ENCODE results near the gene VPS45.

- TF ChIP-seq CTCF (IDR thresholded peaks at IDR 0.05; ENCODE audit: insufficient read depth, low read depth, low read length) = no peak
- TF ChIP-seq EZH2 (IDR thresholded peaks at IDR 0.05; ENCODE audit: insufficient read depth, low read length) = no peak
These were observed 16.3 kb downstream of the VPS45 start for GRCh38 chr1:150083907-150084306.
